IMR-90 (cell line): ENCODE data around the gene ZBTB8B. TPM values are rescaled to one million over a fixed set of nuclear protein-coding genes. Genes with fewer than 3 reads are reported as not detected.

Source experiments
- ATAC-seq: fragments of 200-7000 bp; cut with Tn5 transposase; 2 replicates; pipeline ENCODE4 v1.9.1; 2020; ENCODE audit warnings: low read depth, mild to moderate bottlenecking, moderate library complexity
- BruUV-seq: library from RNA; stranded (reverse); fragments of 400-500 nt; replicated peaks from 2 replicates; lab custom pipeline; 2021; lab: Mats Ljungman, UMichigan
- CTCF ChIA-PET: fragments of 300-600 bp; formaldehyde crosslinking; extraction: SDS; loops from one replicate; lab custom pipeline; 2021; ENCODE audit warnings: antibody characterized with exemption; lab: Yijun Ruan, JAX
- POLR2A ChIA-PET: fragments of 300-600 bp; sonication (Branson Sonifier 250); formaldehyde crosslinking; loops from one replicate; lab custom pipeline; 2022; ENCODE audit warnings: antibody characterized with exemption; ENCODE audit not compliant: unreplicated experiment; lab: Charles Lee
- DNase-seq: peaks from one replicate; pipeline ENCODE4 v3.0.0; 2013
- H2AFZ ChIP-seq: replicated peaks from 2 replicates; pipeline ENCODE3; 2013; ENCODE audit warnings: low read length, mild to moderate bottlenecking; ENCODE audit not compliant: poor library complexity
- H2AK5ac ChIP-seq: 2 replicates; pipeline ENCODE4 v1.6.1; 2013; ENCODE audit warnings: low read depth, low read length, inconsistent platforms
- H2AK9ac ChIP-seq: replicated peaks from 2 replicates; pipeline ENCODE3; 2013; ENCODE audit warnings: mild to moderate bottlenecking, low read depth, low read length, moderate library complexity; ENCODE audit not compliant: poor library complexity
- H2BK120ac ChIP-seq: 2 replicates; pipeline ENCODE4 v1.6.1; 2013; ENCODE audit warnings: low read depth, low read length, inconsistent platforms
- H2BK15ac ChIP-seq: 3 replicates; pipeline ENCODE4 v1.6.1; 2013; ENCODE audit warnings: low read depth, low read length, inconsistent platforms
- H2BK20ac ChIP-seq: 2 replicates; pipeline ENCODE4 v1.6.1; 2013; ENCODE audit warnings: low read depth, mild to moderate bottlenecking, inconsistent platforms, low read length, moderate library complexity
- H2BK5ac ChIP-seq: 2 replicates; pipeline ENCODE4 v1.6.1; 2013; ENCODE audit warnings: mild to moderate bottlenecking, low read depth, low read length, inconsistent platforms; ENCODE audit not compliant: poor library complexity, severe bottlenecking
- H3K14ac ChIP-seq: replicated peaks from 2 replicates; pipeline ENCODE4 v1.6.1; 2013; ENCODE audit warnings: low read depth, low read length, inconsistent platforms
- H3K18ac ChIP-seq: 2 replicates; pipeline ENCODE4 v1.6.1; 2013; ENCODE audit warnings: low read depth, low read length, control low read depth
- H3K23ac ChIP-seq: 2 replicates; pipeline ENCODE4 v1.6.1; 2013; ENCODE audit warnings: low read depth, low read length, inconsistent platforms
- H3K27ac ChIP-seq: 2 replicates; pipeline ENCODE4 v1.5.1; 2013; ENCODE audit warnings: mild to moderate bottlenecking, control low read depth, low read length; ENCODE audit not compliant: insufficient read depth
- H3K27me3 ChIP-seq: 2 replicates; pipeline ENCODE4 v1.6.1; 2013; ENCODE audit warnings: low read length; ENCODE audit not compliant: control insufficient read depth, insufficient read depth
- H3K36me3 ChIP-seq: 2 replicates; pipeline ENCODE4 v1.6.1; 2013; ENCODE audit warnings: low read length, mixed read lengths; ENCODE audit not compliant: control insufficient read depth, insufficient read depth
- H3K4ac ChIP-seq: 2 replicates; pipeline ENCODE4 v1.6.1; 2013; ENCODE audit warnings: low read depth, low read length, inconsistent platforms
- H3K4me1 ChIP-seq: 2 replicates; pipeline ENCODE4 v1.6.1; 2013; ENCODE audit warnings: low read length, mixed read lengths; ENCODE audit not compliant: control insufficient read depth, insufficient read depth
- H3K4me2 ChIP-seq: 2 replicates; pipeline ENCODE4 v1.6.1; 2013; ENCODE audit warnings: low read depth, mild to moderate bottlenecking, control low read depth, low read length, moderate library complexity
- H3K4me3 ChIP-seq: 2 replicates; pipeline ENCODE4 v1.5.1; 2013; ENCODE audit warnings: low read depth, mild to moderate bottlenecking, control low read depth, low read length, moderate library complexity; ENCODE audit not compliant: insufficient read depth
- H3K56ac ChIP-seq: 2 replicates; pipeline ENCODE4 v1.6.1; 2013; ENCODE audit warnings: low read length, inconsistent platforms; ENCODE audit not compliant: insufficient read depth; ENCODE audit errors: extremely low read depth
- H3K79me1 ChIP-seq, 2 experiments: 2 replicates each; pipeline ENCODE4 v1.6.1; 2013; ENCODE audit warnings: low read length in 2 of 2, inconsistent platforms in 1 of 2, low read depth in 1 of 2
- H3K9ac ChIP-seq: 2 replicates; pipeline ENCODE4 v1.6.1; 2013; ENCODE audit warnings: low read depth, low read length, control low read depth
- H3K9me1 ChIP-seq: 2 replicates; pipeline ENCODE4 v1.6.1; 2013; ENCODE audit warnings: low read length, inconsistent platforms; ENCODE audit not compliant: insufficient read depth
- H3K9me3 ChIP-seq: 2 replicates; pipeline ENCODE4 v1.6.1; 2013; ENCODE audit warnings: low read length; ENCODE audit not compliant: control insufficient read depth, insufficient read depth
- H4K20me1 ChIP-seq: 2 replicates; pipeline ENCODE4 v1.6.1; 2013; ENCODE audit warnings: low read length, inconsistent platforms; ENCODE audit not compliant: insufficient read depth
- H4K5ac ChIP-seq: 2 replicates; pipeline ENCODE4 v1.6.1; 2013; ENCODE audit warnings: mild to moderate bottlenecking, low read depth, low read length, control low read depth
- H4K8ac ChIP-seq, 2 experiments: 2 replicates each; pipeline ENCODE4 v1.6.1; 2013; ENCODE audit warnings: low read depth in 2 of 2, low read length in 2 of 2, control low read depth in 1 of 2, inconsistent platforms in 1 of 2
- H4K91ac ChIP-seq: 2 replicates; pipeline ENCODE4 v1.6.1; 2013; ENCODE audit warnings: low read depth, low read length, inconsistent platforms; ENCODE audit not compliant: insufficient read depth
- BHLHE40 ChIP-seq: fragments of 150-350 bp; IDR thresholded peaks from 2 replicates; pipeline ENCODE4 v1.6.1; 2016; ENCODE audit warnings: mild to moderate bottlenecking, low read depth, low read length
- CHD1 ChIP-seq: IDR thresholded peaks from 2 replicates; pipeline ENCODE4 v1.6.1; 2012; ENCODE audit warnings: low read depth, low read length, improper control_type of control experiment
- CTCF ChIP-seq: conservative IDR thresholded peaks from 2 replicates; pipeline ENCODE4 v1.5.1; 2012; ENCODE audit warnings: mild to moderate bottlenecking, low read depth, low read length, improper control_type of control experiment
- ELK1 ChIP-seq: fragments of 150-350 bp; IDR thresholded peaks from 2 replicates; pipeline ENCODE4 v1.6.1; 2016; ENCODE audit warnings: low read depth, mild to moderate bottlenecking, low read length, moderate library complexity, borderline replicate concordance
- FOS ChIP-seq: fragments of 150-350 bp; IDR thresholded peaks from 2 replicates; pipeline ENCODE4 v1.6.1; 2016; ENCODE audit warnings: low read depth, low read length
- MAZ ChIP-seq: IDR thresholded peaks from 2 replicates; pipeline ENCODE4 v1.6.1; 2012; ENCODE audit warnings: low read depth, mild to moderate bottlenecking, low read length, improper control_type of control experiment, moderate library complexity, borderline replicate concordance
- MXI1 ChIP-seq: IDR thresholded peaks from 2 replicates; pipeline ENCODE4 v1.6.1; 2012; ENCODE audit warnings: low read depth, mild to moderate bottlenecking, low read length, moderate library complexity, borderline replicate concordance
- RAD21 ChIP-seq: IDR thresholded peaks from 2 replicates; pipeline ENCODE4 v1.6.1; 2012; ENCODE audit warnings: low read length, improper control_type of control experiment
- RCOR1 ChIP-seq: IDR thresholded peaks from 2 replicates; pipeline ENCODE4 v1.6.1; 2012; ENCODE audit warnings: mild to moderate bottlenecking, low read length, improper control_type of control experiment; ENCODE audit not compliant: insufficient replicate concordance
- WGBS, 2 experiments: methylation state at CpG; one replicate each; pipeline versions ENCODE4 v1.1.5 to v1.1.7; 2013; ENCODE audit warnings: missing lambda C conversion rate in 2 of 2; ENCODE audit not compliant: insufficient read length in 1 of 2; ENCODE audit errors: extremely low coverage in 2 of 2; 5-methylcytosine and 5-hydroxymethylcytosine counted together
- dilution Hi-C: fragments of 300-500 bp; cut with HindIII; formaldehyde crosslinking; loops from one replicate; pipeline ENCODE4 v1.14.3; 2018; ENCODE audit warnings: low sequenced_read_pairs; ENCODE audit not compliant: unreplicated experiment
- in situ Hi-C: fragments of 300-500 bp; cut with MboI; formaldehyde crosslinking; loops from 3 replicates; pipeline ENCODE4 v1.14.3; 2019; ENCODE audit warnings: low sequenced_read_pairs, inconsistent platforms, mixed read lengths
- intact Hi-C: fragments of 100-400 bp; cut with micrococcal nuclease; formaldehyde crosslinking; loops from 2 replicates; pipeline ENCODE4 v1.10.0; 2022
- polyA plus RNA-seq, 3 experiments: library from polyadenylated mRNA; depleted of rRNA; stranded (reverse); fragments of >200 nt; gene quantifications; 2 replicates each; pipeline ENCODE4 v1.2.3, GENCODE V29; 2012; ENCODE audit warnings: low replicate concordance in 1 of 3
- total RNA-seq: library from RNA; depleted of rRNA; stranded (reverse); fragments of >200 nt; gene quantifications from 2 replicates; pipeline ENCODE4 v1.2.3, GENCODE V29; 2012

ZBTB8B gene
- total and polyA plus RNA-seq, 2 of the 4 experiments (the other 2 are of a cell fraction), result not detected

GRCh38 chr1:32485554-32486255 lies 20.8 kb downstream of the ZBTB8B start:
- ATAC-seq, result no peak
- in situ Hi-C loops, result no loop called here
- Histone ChIP-seq H2AFZ (no peak overlapping the region), H3K56ac (no peak overlapping the region), H3K4me1 (no peaks in the 10 kb centered on the region), H3K4ac (no peak overlapping the region), H3K27ac (no peak overlapping the region), H4K91ac (no peak overlapping the region), H3K4me2 (no peak overlapping the region), H3K9me1 (0 out of 2 replicates have a peak, but pooled peaks cover 3% of the 10 kb centered on the region), H4K20me1 (no peaks in the 10 kb centered on the region), H3K9me3 (peaks cover 2% of the 10 kb centered on the region; the same call in 1 of the 2 replicates), H3K9ac (no peak overlapping the region), H2AK9ac (no peak overlapping the region), H2BK20ac (no peak overlapping the region), H3K14ac (no peak overlapping the region), H3K4me3 (no peak overlapping the region), H2BK5ac (no peak overlapping the region), H2BK120ac (no peak overlapping the region), H3K36me3 (no peaks in the 10 kb centered on the region), H3K79me1 (no peaks in the 10 kb centered on the region), H3K27me3 (peaks cover 24% of the 10 kb centered on the region), H3K23ac (no peak overlapping the region), H2AK5ac (no peak overlapping the region), H2BK15ac (no peak overlapping the region), H4K8ac (no peak overlapping the region), H3K18ac (no peak overlapping the region), H4K5ac (no peak overlapping the region)
- WGBS, 2 experiments, result 67% methylated on average over 1 of the region's 3 CpGs; no CpG with 5 or more reads in 1 of the 2 experiments
- no peak for TF ChIP-seq MXI1
- TF ChIP-seq MAZ, result no peak
- no peak for TF ChIP-seq RCOR1
- no peak for TF ChIP-seq ELK1
- TF ChIP-seq FOS, result no peak
- no peak for TF ChIP-seq CTCF
- no peak for TF ChIP-seq BHLHE40
- no peak for TF ChIP-seq RAD21
- TF ChIP-seq CHD1, result no peak
- BruUV-seq, result no TSS peak
- ChIA-PET POLR2A (no interaction called here), CTCF (no interaction called here)
- DNase-seq, result peak; percentile 15
- intact Hi-C loops, result no loop called here
- dilution Hi-C loops, result no loop called here
